Stomach (tissue), 4 donors: ENCODE data around the gene ZFPM1.

ENCODE experiments used
- CTCF ChIP-seq, 7 experiments: fragments of 450-650 bp in 4 of 7; fragments of 200-600 bp in 3 of 7; sonication (generic) in 3 of 7; IDR thresholded peaks; one replicate each; pipeline ENCODE4 v1.5.1; 2016 to 2019; ENCODE audit warnings: antibody characterized with exemption in 7 of 7, control low read depth in 2 of 7, mild to moderate bottlenecking in 1 of 7
- POLR2A ChIP-seq, 4 donors: fragments of 450-650 bp; IDR thresholded peaks; one replicate each; pipeline ENCODE4 v1.6.1; 2016; ENCODE audit warnings: antibody characterized with exemption in 4 of 4, control low read depth in 2 of 4, mild to moderate bottlenecking in 1 of 4, moderate library complexity in 1 of 4

DNA sequence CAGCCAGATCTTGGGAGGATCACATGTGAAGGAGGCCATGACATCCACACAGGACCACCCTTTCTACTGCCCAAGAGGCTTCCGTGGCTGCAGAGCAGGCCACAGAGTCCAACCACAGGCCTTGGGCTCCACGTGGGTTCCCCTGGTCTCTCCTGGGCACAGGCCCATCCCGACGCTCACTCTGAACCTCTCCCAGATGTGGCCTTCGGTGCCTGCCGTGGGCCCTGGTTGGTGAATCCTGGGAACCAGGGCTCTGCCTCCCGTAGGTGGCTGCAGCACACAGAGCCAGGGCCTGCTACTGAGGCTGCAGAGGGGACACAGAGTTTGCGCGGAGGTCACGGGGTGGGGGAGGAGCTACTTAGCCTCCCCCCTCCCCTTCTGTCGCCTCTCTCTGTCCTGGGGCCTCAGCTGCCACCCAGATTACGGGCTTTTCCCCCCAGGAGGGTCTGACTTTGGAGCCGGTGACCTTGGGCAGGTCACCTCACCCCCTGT, 55.3 kb downstream of the ZFPM1 start:
- no peak for TF ChIP-seq CTCF (IDR thresholded peaks at IDR 0.05)
- no peak for TF ChIP-seq POLR2A (IDR thresholded peaks at IDR 0.05)
